ENCODE data around the gene MAX. TPM values are rescaled to one million over a fixed set of nuclear protein-coding genes. Genes with fewer than 3 reads are reported as not detected.
A peak's percentile ranks its signal among the peaks of the same experiment; 100 is the strongest.

MAX gene
- total and polyA plus RNA-seq, 2 donors (not counting 1 experiment from before 2014, with no cell fraction given): 98.6 to 130 TPM

DNA sequence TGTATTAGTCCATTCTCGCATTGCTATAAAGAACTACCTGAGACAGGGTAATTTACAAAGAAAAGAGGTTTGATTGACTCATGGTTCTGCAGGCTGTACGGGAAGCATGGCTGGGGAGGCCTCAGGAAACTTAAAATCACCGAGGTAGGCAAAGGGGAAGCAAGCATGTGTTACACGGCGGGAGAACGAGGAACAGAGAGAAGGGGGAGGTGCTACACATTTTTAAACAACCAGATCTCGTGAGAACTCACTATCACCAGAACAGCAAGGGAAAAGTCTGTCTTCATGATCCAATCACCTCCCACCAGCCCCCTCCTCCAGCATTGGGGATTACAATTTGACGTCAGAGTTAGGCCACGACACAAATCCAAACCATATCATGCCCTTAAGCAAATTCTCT, 13.3 kb upstream of the MAX start:
- Mint-ChIP-seq H3K27ac (no peak overlapping the region), H3K27me3 (no peaks in the 10 kb centered on the region), H3K4me3 (no peak overlapping the region), H3K9me3 (ENCODE audit: insufficient read depth) (no peaks in the 10 kb centered on the region), H3K4me1 (peaks cover 4% of the 10 kb centered on the region)
- Histone ChIP-seq H3K9ac (ENCODE audit: low read length) (no peak overlapping the region), H3K9me3 (ENCODE audit: control extremely low read depth in 1 of 3, control insufficient read depth in 2 of 3, insufficient read depth in 1 of 3, low read length in 2 of 3) (peaks cover 0 to 14% (median 0%) of the 10 kb centered on the region in 3 donors), H3K27ac (ENCODE audit: low read length in 2 of 2) (no peak overlapping the region), H3K79me2 (ENCODE audit: control insufficient read depth, insufficient read depth, low read length) (no peaks in the 10 kb centered on the region), H4K20me1 (ENCODE audit: control insufficient read depth, insufficient read depth, low read length, poor library complexity, severe bottlenecking) (no peaks in the 10 kb centered on the region), H3K36me3 (replicated peaks in 1 of 2; ENCODE audit: control extremely low read depth in 1 of 2, control insufficient read depth in 1 of 2, extremely low read depth in 1 of 2, insufficient read depth in 2 of 2, low read length in 1 of 2) (no peaks in the 10 kb centered on the region), H2AFZ (ENCODE audit: insufficient read depth, low read depth, low read length, poor library complexity, severe bottlenecking) (peak overlapping the region; percentile 19), H3K4me3 (ENCODE audit: control extremely low read depth in 1 of 5, extremely low read depth in 1 of 5, insufficient read depth in 1 of 5, low read depth in 2 of 5, low read length in 4 of 5) (no peak overlapping the region), H3K27me3 (replicated peaks in 1 of 4; ENCODE audit: control extremely low read depth in 1 of 4, control insufficient read depth in 3 of 4, insufficient read depth in 4 of 4, low read length in 3 of 4) (no peaks in the 10 kb centered on the region), H3K4me1 (ENCODE audit: control insufficient read depth in 2 of 2, insufficient read depth in 2 of 2, low read length in 2 of 2) (no peaks in the 10 kb centered on the region), H3K4me2 (replicated peaks; ENCODE audit: low read depth, low read length, poor library complexity, severe bottlenecking) (no peak overlapping the region)
- TF ChIP-seq, protein P1, sequence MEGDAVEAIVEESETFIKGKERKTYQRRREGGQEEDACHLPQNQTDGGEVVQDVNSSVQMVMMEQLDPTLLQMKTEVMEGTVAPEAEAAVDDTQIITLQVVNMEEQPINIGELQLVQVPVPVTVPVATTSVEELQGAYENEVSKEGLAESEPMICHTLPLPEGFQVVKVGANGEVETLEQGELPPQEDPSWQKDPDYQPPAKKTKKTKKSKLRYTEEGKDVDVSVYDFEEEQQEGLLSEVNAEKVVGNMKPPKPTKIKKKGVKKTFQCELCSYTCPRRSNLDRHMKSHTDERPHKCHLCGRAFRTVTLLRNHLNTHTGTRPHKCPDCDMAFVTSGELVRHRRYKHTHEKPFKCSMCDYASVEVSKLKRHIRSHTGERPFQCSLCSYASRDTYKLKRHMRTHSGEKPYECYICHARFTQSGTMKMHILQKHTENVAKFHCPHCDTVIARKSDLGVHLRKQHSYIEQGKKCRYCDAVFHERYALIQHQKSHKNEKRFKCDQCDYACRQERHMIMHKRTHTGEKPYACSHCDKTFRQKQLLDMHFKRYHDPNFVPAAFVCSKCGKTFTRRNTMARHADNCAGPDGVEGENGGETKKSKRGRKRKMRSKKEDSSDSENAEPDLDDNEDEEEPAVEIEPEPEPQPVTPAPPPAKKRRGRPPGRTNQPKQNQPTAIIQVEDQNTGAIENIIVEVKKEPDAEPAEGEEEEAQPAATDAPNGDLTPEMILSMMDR (IDR thresholded peaks at IDR 0.05): no peak
- TF ChIP-seq EZH2 (IDR thresholded peaks at IDR 0.05; ENCODE audit: borderline replicate concordance, insufficient read depth, low read depth, low read length, poor library complexity, severe bottlenecking): no peak
- POLR2A ChIA-PET: no interaction called here
- intact Hi-C loops (cut with micrococcal nuclease): no loop called here
- CTCF ChIA-PET: no interaction called here
- DNase-seq (no peak), ATAC-seq (ENCODE audit: low read depth) (no peak)
- 50% methylated on average over 1 of the region's 9 CpGs for WGBS (ENCODE audit: insufficient coverage)

DNA sequence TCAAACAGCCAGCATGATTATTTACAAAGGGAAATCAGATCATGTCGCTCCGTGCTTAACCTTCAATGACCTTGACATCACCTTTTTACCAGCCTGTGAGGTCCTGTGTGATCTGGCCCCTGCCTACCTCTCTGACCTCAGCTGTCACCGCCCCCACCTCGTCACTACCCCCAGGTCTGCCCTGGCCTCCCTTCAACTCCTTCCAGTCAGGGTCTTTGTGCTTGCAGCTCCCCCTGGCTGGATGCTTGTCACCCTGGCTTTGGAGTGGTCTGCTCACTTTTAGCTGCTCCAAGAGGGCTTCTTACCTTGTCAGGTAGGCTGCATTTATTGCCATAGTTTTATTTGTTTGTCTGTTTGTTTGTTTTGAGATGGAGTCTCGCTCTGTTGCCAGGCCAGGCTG, 8.2 kb upstream of the MAX start:
- H3K4me1 Mint-ChIP-seq: peaks cover 1% of the 10 kb centered on the region
- Histone ChIP-seq H3K4me1 (ENCODE audit: control insufficient read depth in 2 of 2, insufficient read depth in 2 of 2, low read length in 2 of 2) (no peaks in the 10 kb centered on the region), H3K27ac (ENCODE audit: low read length in 2 of 2) (no peak overlapping the region), H3K4me3 (ENCODE audit: control extremely low read depth in 1 of 5, extremely low read depth in 1 of 5, insufficient read depth in 1 of 5, low read depth in 2 of 5, low read length in 4 of 5) (no peak overlapping the region), H2AFZ (ENCODE audit: insufficient read depth, low read depth, low read length, poor library complexity, severe bottlenecking) (no peak overlapping the region), H3K9ac (ENCODE audit: low read length) (no peak overlapping the region), H3K4me2 (replicated peaks; ENCODE audit: low read depth, low read length, poor library complexity, severe bottlenecking) (no peak overlapping the region), H3K9me3 (ENCODE audit: control extremely low read depth in 1 of 3, control insufficient read depth in 2 of 3, insufficient read depth in 1 of 3, low read length in 2 of 3) (peaks cover 0 to 8% (median 0%) of the 10 kb centered on the region in 3 donors), H3K36me3 (replicated peaks in 1 of 2; ENCODE audit: control extremely low read depth in 1 of 2, control insufficient read depth in 1 of 2, extremely low read depth in 1 of 2, insufficient read depth in 2 of 2, low read length in 1 of 2) (no peaks in the 10 kb centered on the region), H4K20me1 (ENCODE audit: control insufficient read depth, insufficient read depth, low read length, poor library complexity, severe bottlenecking) (no peaks in the 10 kb centered on the region), H3K79me2 (ENCODE audit: control insufficient read depth, insufficient read depth, low read length) (no peaks in the 10 kb centered on the region), H3K27me3 (replicated peaks in 1 of 4; ENCODE audit: control extremely low read depth in 1 of 4, control insufficient read depth in 3 of 4, insufficient read depth in 4 of 4, low read length in 3 of 4) (no peaks in the 10 kb centered on the region)
- ChIA-PET POLR2A (no interaction called here), CTCF (no interaction called here)
- ATAC-seq (ENCODE audit: low read depth): no peak
- intact Hi-C loops (cut with micrococcal nuclease): no loop called here
- no peaks in the 10 kb centered on the region for H3K9me3 Mint-ChIP-seq (ENCODE audit: insufficient read depth)
- WGBS (ENCODE audit: insufficient coverage): 93% methylated on average over 4 of the region's 5 CpGs
- DNase-seq: no peak
- H3K4me3 Mint-ChIP-seq: no peak overlapping the region
- TF ChIP-seq, protein P1 (IDR thresholded peaks at IDR 0.05): no peak
- TF ChIP-seq EZH2 (IDR thresholded peaks at IDR 0.05; ENCODE audit: borderline replicate concordance, insufficient read depth, low read depth, low read length, poor library complexity, severe bottlenecking): no peak
- no peaks in the 10 kb centered on the region for H3K27me3 Mint-ChIP-seq
- H3K27ac Mint-ChIP-seq: no peak overlapping the region
